ENCODE data around the gene NAT8L. TPM values are rescaled to one million over a fixed set of nuclear protein-coding genes. Genes with fewer than 3 reads are reported as not detected.

Gene NAT8L
- total RNA-seq, 1 donor from 2014 or later: 0.64 TPM

DNA sequence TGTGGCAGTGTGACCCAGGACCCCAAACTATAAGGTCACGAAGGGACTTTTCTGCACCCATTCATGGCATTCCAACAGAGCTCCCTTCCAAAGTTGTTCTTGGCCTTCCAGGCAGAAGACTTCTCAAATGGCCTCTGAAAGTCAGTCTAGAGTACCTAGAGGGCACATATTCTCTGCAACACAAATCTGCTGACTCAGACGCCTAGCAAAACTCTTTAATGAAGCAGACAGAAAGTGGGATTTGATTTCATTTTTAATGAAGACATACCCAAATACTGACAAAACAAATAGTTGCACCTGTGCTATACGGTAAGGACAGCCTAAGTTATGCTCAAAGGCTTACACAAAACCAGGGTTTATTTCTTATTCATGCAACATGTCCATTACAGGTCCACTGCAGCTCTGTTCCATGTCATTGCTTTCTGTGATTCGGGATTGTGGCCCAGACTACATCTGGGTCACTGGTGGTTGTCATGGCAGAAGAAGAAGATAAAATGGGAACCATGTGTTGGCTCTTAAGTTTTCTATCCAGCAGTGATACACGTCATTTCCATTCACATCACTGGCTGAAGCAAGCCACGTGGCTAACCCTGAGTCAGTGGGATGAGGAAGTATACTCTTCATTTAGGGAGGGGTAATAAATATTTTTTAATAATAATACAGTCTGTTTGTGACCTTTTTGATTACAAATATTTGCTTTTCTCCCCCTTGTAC, 57.7 kb downstream of the NAT8L start:
- TF ChIP-seq, protein P1, sequence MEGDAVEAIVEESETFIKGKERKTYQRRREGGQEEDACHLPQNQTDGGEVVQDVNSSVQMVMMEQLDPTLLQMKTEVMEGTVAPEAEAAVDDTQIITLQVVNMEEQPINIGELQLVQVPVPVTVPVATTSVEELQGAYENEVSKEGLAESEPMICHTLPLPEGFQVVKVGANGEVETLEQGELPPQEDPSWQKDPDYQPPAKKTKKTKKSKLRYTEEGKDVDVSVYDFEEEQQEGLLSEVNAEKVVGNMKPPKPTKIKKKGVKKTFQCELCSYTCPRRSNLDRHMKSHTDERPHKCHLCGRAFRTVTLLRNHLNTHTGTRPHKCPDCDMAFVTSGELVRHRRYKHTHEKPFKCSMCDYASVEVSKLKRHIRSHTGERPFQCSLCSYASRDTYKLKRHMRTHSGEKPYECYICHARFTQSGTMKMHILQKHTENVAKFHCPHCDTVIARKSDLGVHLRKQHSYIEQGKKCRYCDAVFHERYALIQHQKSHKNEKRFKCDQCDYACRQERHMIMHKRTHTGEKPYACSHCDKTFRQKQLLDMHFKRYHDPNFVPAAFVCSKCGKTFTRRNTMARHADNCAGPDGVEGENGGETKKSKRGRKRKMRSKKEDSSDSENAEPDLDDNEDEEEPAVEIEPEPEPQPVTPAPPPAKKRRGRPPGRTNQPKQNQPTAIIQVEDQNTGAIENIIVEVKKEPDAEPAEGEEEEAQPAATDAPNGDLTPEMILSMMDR (IDR thresholded peaks at IDR 0.05): no peak
- Mint-ChIP-seq H3K27ac (ENCODE audit: unreplicated experiment) (no peak overlapping the region), H3K9me3 (ENCODE audit: unreplicated experiment) (peaks cover 4% of the 10 kb centered on the region)

More for the DNA sequence above, 57.7 kb downstream of the NAT8L start:
- DNase-seq (ENCODE audit: extremely low spot score, unreplicated experiment): no peak
- H3K27me3 Mint-ChIP-seq (ENCODE audit: unreplicated experiment): peaks cover 8% of the 10 kb centered on the region
- H3K4me1 Mint-ChIP-seq (ENCODE audit: unreplicated experiment): peaks cover 3% of the 10 kb centered on the region
- no peaks in the 10 kb centered on the region for H3K36me3 Mint-ChIP-seq (ENCODE audit: unreplicated experiment)
- no peak overlapping the region for H3K4me3 Mint-ChIP-seq (ENCODE audit: unreplicated experiment)

Other genes with a start within 250 kb of the NAT8L start
- 48.2 and 49.9 TPM in 2 replicates for gene LETM1, start 203.2 kb upstream of the NAT8L start, total RNA-seq
- 63.4 and 66.4 TPM in 2 replicates for gene NSD2, start 187.9 kb upstream of the NAT8L start, total RNA-seq
- gene NELFA, start 50.4 kb upstream of the NAT8L start, total RNA-seq: 32.5 and 37.8 TPM in 2 replicates
- gene HAUS3, start 182.8 kb downstream of the NAT8L start, total RNA-seq: 10.2 and 11.7 TPM in 2 replicates
- 3.8 and 4.2 TPM in 2 replicates for gene POLN, start 182.8 kb downstream of the NAT8L start, total RNA-seq
- 74.9 and 81.5 TPM in 2 replicates for gene MXD4, start 202.8 kb downstream of the NAT8L start, total RNA-seq

All from osteocyte (in vitro differentiated cells).